Keratinocyte (primary cell): ENCODE data around the gene IGFLR1. TPM values are rescaled to one million over a fixed set of nuclear protein-coding genes. Genes with fewer than 3 reads are reported as not detected.

Experiments
- DNase-seq: peaks from one replicate; pipeline ENCODE4 v3.0.0-alpha.2; 2011; ENCODE audit warnings: low read depth, missing footprints, low spot score
- FAIRE-seq: peaks from 2 replicates; lab custom pipeline; 2011; peaks lifted over from hg19 to GRCh38; lab: Jason Lieb, UNC
- H2AFZ ChIP-seq: 2 replicates; pipeline ENCODE4 v1.6.0; 2012; ENCODE audit warnings: low read length, control low read depth, inconsistent platforms; ENCODE audit not compliant: control insufficient read depth
- H3K27ac ChIP-seq: 2 replicates; pipeline ENCODE4 v1.5.1; 2011; ENCODE audit warnings: low read length; ENCODE audit not compliant: control insufficient read depth, insufficient read depth
- H3K27me3 ChIP-seq: 3 replicates; pipeline ENCODE4 v1.6.0; 2011; ENCODE audit warnings: low read length; ENCODE audit not compliant: control insufficient read depth, insufficient read depth; ENCODE audit errors: extremely low read depth
- H3K36me3 ChIP-seq, 2 experiments: 2 replicates in 1 of 2; 3 replicates in 1 of 2; pipeline ENCODE4 v1.5.1; 2011; ENCODE audit warnings: low read length in 2 of 2, mild to moderate bottlenecking in 1 of 2; ENCODE audit not compliant: control insufficient read depth in 2 of 2, insufficient read depth in 2 of 2; ENCODE audit errors: extremely low read depth in 1 of 2
- H3K4me1 ChIP-seq: 3 replicates; pipeline ENCODE4 v1.5.1; 2011; ENCODE audit warnings: low read length; ENCODE audit not compliant: control insufficient read depth, insufficient read depth; ENCODE audit errors: extremely low read depth
- H3K4me2 ChIP-seq: 3 replicates; pipeline ENCODE4 v1.6.0; 2011; ENCODE audit warnings: low read depth, low read length; ENCODE audit not compliant: control insufficient read depth, insufficient read depth; ENCODE audit errors: extremely low read depth
- H3K4me3 ChIP-seq, 3 experiments: fragments of 200-600 bp in 1 of 3; sonication (generic) in 1 of 3; 2 replicates in 2 of 3; 3 replicates in 1 of 3; pipeline ENCODE4 v1.5.1; 2011 to 2016; ENCODE audit warnings: low read length in 3 of 3, mild to moderate bottlenecking in 3 of 3, control low read depth in 2 of 3, inconsistent platforms in 1 of 3, low read depth in 1 of 3, mixed read lengths in 1 of 3, mixed run types in 1 of 3, moderate library complexity in 1 of 3; ENCODE audit not compliant: control insufficient read depth in 2 of 3, insufficient read depth in 2 of 3; ENCODE audit errors: extremely low read depth in 1 of 3
- H3K79me2 ChIP-seq: 2 replicates; pipeline ENCODE4 v1.6.0; 2012; ENCODE audit warnings: low read length; ENCODE audit not compliant: control insufficient read depth, insufficient read depth
- H3K9ac ChIP-seq: 3 replicates; pipeline ENCODE4 v1.6.0; 2011; ENCODE audit warnings: low read length; ENCODE audit not compliant: control insufficient read depth, insufficient read depth; ENCODE audit errors: extremely low read depth
- H3K9me1 ChIP-seq: 3 replicates; pipeline ENCODE4 v1.6.0; 2011; ENCODE audit warnings: low read length; ENCODE audit not compliant: control insufficient read depth, insufficient read depth; ENCODE audit errors: extremely low read depth
- H3K9me3 ChIP-seq: 2 replicates; pipeline ENCODE4 v1.5.1; 2012; ENCODE audit warnings: low read depth, low read length; ENCODE audit not compliant: control insufficient read depth
- H4K20me1 ChIP-seq: 3 replicates; pipeline ENCODE4 v1.6.0; 2011; ENCODE audit warnings: low read length; ENCODE audit not compliant: control insufficient read depth, insufficient read depth; ENCODE audit errors: extremely low read depth
- EZH2 ChIP-seq: IDR thresholded peaks from one replicate; pipeline ENCODE4 v1.6.1; 2012; ENCODE audit warnings: inconsistent platforms, mild to moderate bottlenecking, low read length, moderate library complexity
- dilution Hi-C: fragments of 300-500 bp; cut with MboI; formaldehyde crosslinking; loops from one replicate; pipeline ENCODE4 v1.7.0; 2020; ENCODE audit warnings: low sequenced_read_pairs; ENCODE audit not compliant: extremely low pct_ligation_motif_present
- polyA plus RNA-seq, 5 experiments: library from polyadenylated mRNA; depleted of rRNA in 3 of 5; stranded (reverse) in 3 of 5; stranded (forward) in 1 of 5; unstranded in 1 of 5; fragments of >200 nt; gene quantifications; 1 replicate in 1 of 5; 2 replicates in 3 of 5; 3 replicates in 1 of 5; pipeline versions ENCODE4 v1.2.1 to v1.2.3, GENCODE V29; 2011 to 2012; ENCODE audit warnings: missing spikeins in 2 of 5, low read depth in 1 of 5, low replicate concordance in 1 of 5
- TF ChIP-seq, protein P1 (sequence below), 3 experiments: IDR thresholded peaks in 1 of 3; conservative IDR thresholded peaks in 1 of 3; optimal IDR thresholded peaks in 1 of 3; 2 replicates in 2 of 3; 3 replicates in 1 of 3; pipeline versions ENCODE3 to v1.5.1; 2011; ENCODE audit warnings: low read length in 3 of 3, mild to moderate bottlenecking in 3 of 3, moderate library complexity in 2 of 3, control low read depth in 1 of 3, inconsistent platforms in 1 of 3; ENCODE audit not compliant: insufficient read depth in 2 of 3; ENCODE audit errors: extremely low read depth in 1 of 3

IGFLR1 gene
- polyA plus RNA-seq, 1 donor (not counting 4 experiments of a cell fraction or from before 2014, with no cell fraction given) = 0.34 TPM

DNA sequence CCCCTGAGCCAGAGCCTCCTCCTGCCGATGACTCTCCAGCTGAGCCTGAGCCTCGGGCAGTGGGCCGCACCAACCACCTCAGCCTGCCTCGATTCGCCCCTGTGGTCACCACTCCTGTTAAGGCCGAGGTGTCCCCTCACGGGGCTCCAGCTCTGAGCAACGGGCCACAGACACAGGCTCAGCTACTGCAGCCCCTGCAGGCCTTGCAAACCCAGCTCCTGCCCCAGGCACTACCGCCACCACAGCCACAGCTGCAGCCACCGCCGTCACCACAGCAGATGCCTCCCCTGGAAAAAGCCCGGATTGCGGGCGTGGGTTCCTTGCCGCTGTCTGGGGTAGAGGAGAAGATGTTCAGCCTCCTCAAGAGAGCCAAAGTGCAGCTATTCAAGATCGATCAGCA, 20.9 kb downstream of the IGFLR1 start:
- Histone ChIP-seq H3K9ac (no peak overlapping the region), H4K20me1 (peaks cover 4% of the 10 kb centered on the region), H3K79me2 (peaks cover 47% of the 10 kb centered on the region), H3K4me3 (no peak overlapping the region), H3K9me1 (no peaks in the 10 kb centered on the region), H2AFZ (no peak overlapping the region), H3K27ac (no peak overlapping the region), H3K9me3 (no peaks in the 10 kb centered on the region), H3K4me1 (peaks cover 14% of the 10 kb centered on the region), H3K4me2 (no peak overlapping the region), H3K36me3 (peaks cover 42 to 45% of the 10 kb centered on the region in 2 experiments), H3K27me3 (no peaks in the 10 kb centered on the region)
- FAIRE-seq (no peak), DNase-seq (no peak)
- dilution Hi-C loops = no loop called here
- no peak for TF ChIP-seq EZH2
- TF ChIP-seq, protein P1, sequence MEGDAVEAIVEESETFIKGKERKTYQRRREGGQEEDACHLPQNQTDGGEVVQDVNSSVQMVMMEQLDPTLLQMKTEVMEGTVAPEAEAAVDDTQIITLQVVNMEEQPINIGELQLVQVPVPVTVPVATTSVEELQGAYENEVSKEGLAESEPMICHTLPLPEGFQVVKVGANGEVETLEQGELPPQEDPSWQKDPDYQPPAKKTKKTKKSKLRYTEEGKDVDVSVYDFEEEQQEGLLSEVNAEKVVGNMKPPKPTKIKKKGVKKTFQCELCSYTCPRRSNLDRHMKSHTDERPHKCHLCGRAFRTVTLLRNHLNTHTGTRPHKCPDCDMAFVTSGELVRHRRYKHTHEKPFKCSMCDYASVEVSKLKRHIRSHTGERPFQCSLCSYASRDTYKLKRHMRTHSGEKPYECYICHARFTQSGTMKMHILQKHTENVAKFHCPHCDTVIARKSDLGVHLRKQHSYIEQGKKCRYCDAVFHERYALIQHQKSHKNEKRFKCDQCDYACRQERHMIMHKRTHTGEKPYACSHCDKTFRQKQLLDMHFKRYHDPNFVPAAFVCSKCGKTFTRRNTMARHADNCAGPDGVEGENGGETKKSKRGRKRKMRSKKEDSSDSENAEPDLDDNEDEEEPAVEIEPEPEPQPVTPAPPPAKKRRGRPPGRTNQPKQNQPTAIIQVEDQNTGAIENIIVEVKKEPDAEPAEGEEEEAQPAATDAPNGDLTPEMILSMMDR (optimal IDR thresholded peaks at IDR 0.05 in 1 of 3, IDR thresholded peaks at IDR 0.05 in 1 of 3, conservative IDR thresholded peaks at IDR 0.05 in 1 of 3; ENCODE audit: extremely low read depth in 1 of 3, insufficient read depth in 2 of 3, low read length in 3 of 3) = no peak

DNA sequence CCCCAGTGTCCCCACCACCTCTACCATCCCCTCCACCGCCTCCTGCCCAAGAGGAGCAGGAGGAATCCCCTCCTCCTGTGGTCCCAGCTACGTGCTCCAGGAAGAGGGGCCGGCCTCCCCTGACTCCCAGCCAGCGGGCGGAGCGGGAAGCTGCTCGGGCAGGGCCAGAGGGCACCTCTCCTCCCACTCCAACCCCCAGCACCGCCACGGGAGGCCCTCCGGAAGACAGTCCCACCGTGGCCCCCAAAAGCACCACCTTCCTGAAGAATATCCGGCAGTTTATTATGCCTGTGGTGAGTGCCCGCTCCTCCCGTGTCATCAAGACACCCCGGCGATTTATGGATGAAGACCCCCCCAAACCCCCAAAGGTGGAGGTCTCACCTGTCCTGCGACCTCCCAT, 21.6 kb downstream of the IGFLR1 start:
- dilution Hi-C loops = no loop called here
- Histone ChIP-seq H3K79me2 (peaks cover 47% of the 10 kb centered on the region), H2AFZ (no peak overlapping the region), H3K36me3 (peaks cover 36 to 38% of the 10 kb centered on the region in 2 experiments), H3K9me1 (no peaks in the 10 kb centered on the region), H3K9ac (no peak overlapping the region), H3K27ac (no peak overlapping the region), H3K4me3 (no peak overlapping the region), H3K9me3 (no peaks in the 10 kb centered on the region), H4K20me1 (peaks cover 4% of the 10 kb centered on the region), H3K4me1 (peaks cover 21% of the 10 kb centered on the region), H3K27me3 (no peaks in the 10 kb centered on the region), H3K4me2 (no peak overlapping the region)
- DNase-seq (no peak), FAIRE-seq (no peak)
- TF ChIP-seq, protein P1 (optimal IDR thresholded peaks at IDR 0.05 in 1 of 3, IDR thresholded peaks at IDR 0.05 in 1 of 3, conservative IDR thresholded peaks at IDR 0.05 in 1 of 3; ENCODE audit: extremely low read depth in 1 of 3, insufficient read depth in 2 of 3, low read length in 3 of 3) = no peak
- TF ChIP-seq EZH2 = no peak
